Brain microvascular endothelial cell (primary cell): ENCODE results near the gene HES3.
A peak's percentile ranks its signal among the peaks of the same experiment; 100 is the strongest.

ENCODE experiments used
- DNase-seq: peaks from one replicate; pipeline ENCODE4 v3.0.0-alpha.2; 2020
- H3K27ac ChIP-seq: fragments of 250-450 bp; sonication (Bioruptor Pico); 2 replicates; pipeline ENCODE4 v1.5.1; 2020; ENCODE audit warnings: mild to moderate bottlenecking, moderate library complexity
- H3K27me3 ChIP-seq: fragments of 250-450 bp; sonication (Bioruptor Pico); replicated peaks from 2 replicates; pipeline ENCODE4 v1.5.1; 2020; ENCODE audit warnings: mild to moderate bottlenecking
- H3K36me3 ChIP-seq: fragments of 250-450 bp; sonication (Bioruptor Pico); replicated peaks from 2 replicates; pipeline ENCODE4 v1.5.1; 2020; ENCODE audit warnings: mild to moderate bottlenecking
- H3K4me3 ChIP-seq: 2 replicates; pipeline ENCODE4 v1.5.1; 2011; ENCODE audit warnings: low read depth, mild to moderate bottlenecking, control low read depth, low read length, moderate library complexity
- CTCF ChIP-seq: IDR thresholded peaks from 2 replicates; pipeline ENCODE4 v1.5.1; 2011; ENCODE audit warnings: low read depth, mild to moderate bottlenecking, moderate library complexity, low read length, control low read depth, inconsistent platforms; ENCODE audit errors: missing control alignments
- in situ Hi-C: cut with HindIII; loops from 2 replicates; pipeline ENCODE4 v1.10.0; 2017; ENCODE audit warnings: low sequenced_read_pairs, low pct_ligation_motif_present

HES3 gene

GRCh38 chr1:6239213-6239752 is 4.7 kb upstream of the HES3 start:
- DNase-seq = no peak
- no peak overlapping the region for H3K4me3 ChIP-seq
- in situ Hi-C loops = no loop called here
- no peak for TF ChIP-seq CTCF
- H3K27ac ChIP-seq = no peak overlapping the region
- H3K36me3 ChIP-seq = no peaks in the 10 kb centered on the region
- peaks cover 37% of the 10 kb centered on the region for H3K27me3 ChIP-seq

GRCh38 chr1:6239950-6240768 is 3.8 kb upstream of the HES3 start:
- no peak overlapping the region for H3K4me3 ChIP-seq
- peaks cover 42% of the 10 kb centered on the region for H3K27me3 ChIP-seq
- in situ Hi-C loops = no loop called here
- no peak overlapping the region for H3K27ac ChIP-seq
- no peak for TF ChIP-seq CTCF
- H3K36me3 ChIP-seq = no peaks in the 10 kb centered on the region
- no peak for DNase-seq

- Histone ChIP-seq H3K4me3 (no peak overlapping the region), H3K27ac (no peak overlapping the region), H3K36me3 (no peaks in the 10 kb centered on the region), H3K27me3 (peaks cover 42% of the 10 kb centered on the region)
- DNase-seq = no peak
- in situ Hi-C loops = no loop called here
- no peak for TF ChIP-seq CTCF
These were observed 2.7 kb upstream of the HES3 start for GRCh38 chr1:6241107-6241886.

GRCh38 chr1:6241887-6242740 is 1.9 kb upstream of the HES3 start:
- Histone ChIP-seq H3K36me3 (no peaks in the 10 kb centered on the region), H3K27ac (no peak overlapping the region), H3K27me3 (peaks cover 42% of the 10 kb centered on the region), H3K4me3 (peak overlapping the region; percentile 5)
- no peak for TF ChIP-seq CTCF
- in situ Hi-C loops = no loop called here
- DNase-seq = no peak

- H3K27ac ChIP-seq = no peak overlapping the region
- no peaks in the 10 kb centered on the region for H3K36me3 ChIP-seq
- no peak for TF ChIP-seq CTCF
- no peak for DNase-seq
- H3K4me3 ChIP-seq = no peak overlapping the region
- in situ Hi-C loops = no loop called here
- H3K27me3 ChIP-seq = peaks cover 42% of the 10 kb centered on the region
These were observed 735 bp upstream of the HES3 start for GRCh38 chr1:6243053-6243834.
